Inflammatory macrophage (primary cell): ENCODE data around the gene MRPL52.
A peak's percentile ranks its signal among the peaks of the same experiment; 100 is the strongest.
"Not testable (repeated sequence)": the region's sequence is repeated elsewhere in the genome, so short reads cannot be mapped to it uniquely, and the experiment has no call there.

ENCODE experiments used
- DNase-seq, 2 donors: peaks; one replicate each; pipeline ENCODE4 v3.0.0-alpha.2; 2020 to 2022

MRPL52 gene

GRCh38 chr14:22839159-22839779, 9.6 kb downstream of the MRPL52 start:
- peak in 1 of 2 donors; percentile 21 for DNase-seq

- DNase-seq, result no peak
Observed at GRCh38 chr14:22841311-22841710, 11.6 kb downstream of the MRPL52 start.

DNA sequence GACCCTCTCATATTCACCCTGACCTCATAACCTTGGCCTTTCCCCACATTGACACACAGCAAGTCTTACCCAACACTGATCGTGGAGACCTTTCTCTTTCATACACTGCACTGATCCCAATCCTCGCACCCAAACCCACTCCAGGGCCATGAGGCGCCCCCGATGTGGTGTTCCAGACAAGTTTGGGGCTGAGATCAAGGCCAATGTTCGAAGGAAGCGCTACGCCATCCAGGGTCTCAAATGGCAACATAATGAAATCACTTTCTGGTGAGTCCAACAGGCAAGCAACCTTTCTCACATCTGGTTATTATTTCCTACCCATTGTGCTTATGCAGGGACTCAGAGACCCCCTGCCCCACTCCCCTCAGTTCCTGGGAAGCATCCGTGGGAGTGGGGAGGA, 12.1 kb downstream of the MRPL52 start:
- no peak for DNase-seq

- DNase-seq, result no peak
Observed at GRCh38 chr14:22842211-22843122, 12.8 kb downstream of the MRPL52 start.

DNA sequence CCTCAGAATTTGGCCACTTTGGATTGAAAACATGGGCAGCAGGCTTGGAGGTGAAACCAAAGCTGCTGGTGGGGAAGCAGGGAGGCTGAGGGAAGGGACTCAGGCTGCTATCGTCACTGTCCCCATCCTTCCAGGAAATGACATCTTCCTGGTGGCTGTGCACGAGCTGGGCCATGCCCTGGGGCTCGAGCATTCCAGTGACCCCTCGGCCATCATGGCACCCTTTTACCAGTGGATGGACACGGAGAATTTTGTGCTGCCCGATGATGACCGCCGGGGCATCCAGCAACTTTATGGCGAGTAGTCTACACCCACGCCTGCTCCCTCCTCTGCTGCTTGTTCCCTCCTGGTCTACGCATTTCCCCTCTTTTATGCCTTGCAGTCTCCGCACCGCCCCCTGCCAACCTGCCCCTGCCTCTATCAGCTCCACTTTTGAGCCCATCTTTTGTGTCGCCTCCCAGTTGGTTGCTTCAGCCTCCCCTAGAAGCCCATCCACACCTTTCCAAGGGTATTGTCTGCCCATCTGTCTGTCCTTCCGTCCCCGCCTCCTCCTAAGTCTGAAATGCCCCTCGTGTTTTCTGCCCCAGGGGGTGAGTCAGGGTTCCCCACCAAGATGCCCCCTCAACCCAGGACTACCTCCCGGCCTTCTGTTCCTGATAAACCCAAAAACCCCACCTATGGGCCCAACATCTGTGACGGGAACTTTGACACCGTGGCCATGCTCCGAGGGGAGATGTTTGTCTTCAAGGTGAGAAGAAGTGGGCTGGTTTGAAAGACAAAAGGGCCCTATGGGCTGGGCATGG, 13.6 kb downstream of the MRPL52 start:
- no peak for DNase-seq

DNA sequence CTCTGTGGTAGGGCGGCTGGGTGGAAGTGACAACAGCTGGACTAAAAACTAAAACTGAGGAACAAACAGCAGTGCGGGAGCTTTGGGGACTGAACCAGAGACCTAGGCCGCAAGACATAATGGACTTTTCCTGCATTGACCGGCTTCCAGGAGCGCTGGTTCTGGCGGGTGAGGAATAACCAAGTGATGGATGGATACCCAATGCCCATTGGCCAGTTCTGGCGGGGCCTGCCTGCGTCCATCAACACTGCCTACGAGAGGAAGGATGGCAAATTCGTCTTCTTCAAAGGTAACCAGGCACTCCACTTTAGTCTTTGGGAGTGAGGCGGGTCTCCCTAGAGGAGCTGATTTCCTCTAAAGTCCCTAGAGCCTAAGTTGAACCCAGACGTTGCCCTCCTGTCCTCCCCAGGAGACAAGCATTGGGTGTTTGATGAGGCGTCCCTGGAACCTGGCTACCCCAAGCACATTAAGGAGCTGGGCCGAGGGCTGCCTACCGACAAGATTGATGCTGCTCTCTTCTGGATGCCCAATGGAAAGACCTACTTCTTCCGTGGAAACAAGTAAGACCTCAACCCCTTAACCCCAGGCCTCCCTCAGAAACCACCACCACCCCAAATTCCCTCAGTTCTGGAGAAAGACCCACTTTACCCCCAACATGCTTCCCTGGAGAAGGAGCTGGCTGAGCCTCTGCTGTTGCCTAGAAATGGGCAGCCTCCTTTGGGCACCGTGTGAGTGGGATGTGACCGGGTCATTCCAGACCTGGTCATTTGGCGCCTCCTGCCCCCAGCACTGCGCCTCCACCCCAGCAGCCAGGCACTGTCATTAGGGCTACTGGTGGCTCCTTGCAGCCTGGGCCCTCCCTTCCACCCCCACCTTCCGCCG, 14.8 kb downstream of the MRPL52 start:
- DNase-seq, result peak in 1 of 2 donors; percentile 7

DNA sequence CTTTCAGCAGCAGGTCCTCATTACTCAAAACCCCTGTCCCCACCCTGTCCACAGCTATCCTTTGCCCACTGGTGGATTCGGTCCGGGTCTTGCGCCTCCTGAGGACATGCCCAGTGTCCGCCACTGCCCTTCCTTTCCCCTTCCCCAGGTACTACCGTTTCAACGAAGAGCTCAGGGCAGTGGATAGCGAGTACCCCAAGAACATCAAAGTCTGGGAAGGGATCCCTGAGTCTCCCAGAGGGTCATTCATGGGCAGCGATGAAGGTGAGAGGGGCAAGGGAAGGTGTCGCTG, 15.4 kb downstream of the MRPL52 start:
- no peak for DNase-seq

- no peak for DNase-seq
Observed at GRCh38 chr14:22845821-22846625, 16.3 kb downstream of the MRPL52 start.

GRCh38 chr14:22846811-22847307, 17.2 kb downstream of the MRPL52 start:
- no peak for DNase-seq

- DNase-seq, result peak; percentile 65 to 85
Observed at GRCh38 chr14:22847661-22848341, 18.1 kb downstream of the MRPL52 start.

GRCh38 chr14:22848351-22849164, 18.9 kb downstream of the MRPL52 start:
- DNase-seq, result peak in 1 of 2 donors; percentile 25

DNA sequence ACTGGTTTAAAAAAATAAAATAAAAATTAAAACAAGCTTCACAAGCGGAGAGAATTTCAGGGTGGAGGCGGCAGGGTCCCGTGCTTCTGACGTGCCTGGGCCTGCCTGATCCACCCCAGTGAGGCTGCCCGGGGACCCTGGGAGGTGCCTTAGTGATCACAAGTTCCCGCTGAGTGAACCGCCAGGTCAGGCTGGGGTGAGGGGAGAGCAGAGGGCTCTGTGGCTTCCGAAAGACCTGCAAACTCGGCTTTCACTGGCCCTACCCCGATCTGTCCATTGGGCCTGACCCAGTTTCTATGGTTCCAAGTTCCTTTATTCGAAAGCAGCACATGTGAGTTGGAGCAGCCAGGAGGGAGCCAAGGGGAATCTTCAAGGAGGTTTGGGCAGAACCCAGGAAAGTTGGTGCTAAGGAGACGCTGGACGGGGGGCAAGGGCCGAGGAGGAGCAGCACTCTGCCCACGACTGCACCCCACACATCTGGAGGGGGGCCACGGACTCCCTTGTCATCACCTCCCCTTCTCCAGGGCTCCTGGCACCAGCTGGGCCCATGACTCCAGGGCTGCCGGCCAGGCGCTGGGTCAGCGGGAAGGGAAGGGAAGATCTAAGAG, 19.6 kb downstream of the MRPL52 start:
- DNase-seq, result no peak

DNA sequence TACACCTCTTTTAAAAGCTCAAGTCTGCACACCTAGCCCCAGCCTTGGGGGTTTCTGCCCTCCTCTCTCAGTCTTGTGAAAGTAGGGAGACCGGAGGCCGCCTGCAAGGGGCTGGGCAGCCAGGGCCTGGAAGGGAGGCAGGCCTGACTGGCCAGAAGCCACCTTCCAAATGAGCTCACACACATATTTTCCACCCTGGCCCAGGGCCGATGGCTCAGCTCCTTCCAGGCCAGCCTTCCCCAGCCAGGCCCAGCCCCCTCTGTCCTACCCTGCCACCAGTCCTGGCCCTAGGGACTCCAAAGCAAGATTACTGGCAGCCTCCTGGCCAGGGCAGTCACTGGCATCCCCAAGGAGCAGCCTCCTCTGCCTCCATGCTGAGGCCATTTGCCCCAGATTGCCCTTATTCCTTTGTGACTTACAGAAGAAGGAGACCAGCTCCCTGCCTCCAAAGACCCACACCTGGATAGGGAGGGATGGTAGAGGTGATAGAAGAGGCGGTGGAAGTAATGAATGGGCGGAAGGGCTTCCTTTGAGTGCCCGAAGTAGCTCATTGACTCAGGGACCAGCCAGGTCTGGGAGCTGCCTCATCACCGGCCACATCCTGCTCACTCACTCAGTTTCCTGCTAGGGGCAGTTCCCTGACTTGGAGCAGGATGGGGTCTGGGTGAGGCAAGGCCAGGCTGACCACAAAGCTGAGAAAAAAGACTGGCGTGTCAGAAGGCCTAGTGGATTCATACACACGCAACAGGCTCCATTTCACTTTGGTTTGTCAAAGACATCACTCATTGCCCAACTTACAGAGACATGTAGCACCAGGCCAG, 21.5 kb downstream of the MRPL52 start:
- DNase-seq, result peak; percentile 42 to 72

DNA sequence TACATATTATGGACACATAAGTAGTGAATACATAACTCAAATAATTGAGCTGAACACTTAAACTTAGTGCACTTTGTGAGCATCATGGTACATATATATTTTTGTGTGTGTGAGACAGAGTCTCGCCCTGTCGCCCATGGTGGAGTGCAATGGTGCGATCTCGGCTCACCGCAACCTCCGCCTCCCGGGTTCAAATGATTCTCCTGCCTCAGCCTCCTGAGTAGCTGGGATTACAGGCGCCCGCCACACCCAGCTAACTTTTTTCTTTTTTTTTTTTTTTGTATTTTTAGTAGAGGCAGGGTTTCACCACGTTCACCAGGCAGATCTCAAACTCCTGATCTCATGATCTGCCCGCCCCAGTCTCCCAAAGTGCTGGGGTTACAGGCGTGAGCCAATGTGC, 22.5 kb downstream of the MRPL52 start:
- DNase-seq, result not testable (repeated sequence)

GRCh38 chr14:22852599-22852939, 22.9 kb downstream of the MRPL52 start:
- no peak for DNase-seq

- peak; percentile 87 to 92 for DNase-seq
Observed at GRCh38 chr14:22852940-22853767, 23.5 kb downstream of the MRPL52 start.

DNA sequence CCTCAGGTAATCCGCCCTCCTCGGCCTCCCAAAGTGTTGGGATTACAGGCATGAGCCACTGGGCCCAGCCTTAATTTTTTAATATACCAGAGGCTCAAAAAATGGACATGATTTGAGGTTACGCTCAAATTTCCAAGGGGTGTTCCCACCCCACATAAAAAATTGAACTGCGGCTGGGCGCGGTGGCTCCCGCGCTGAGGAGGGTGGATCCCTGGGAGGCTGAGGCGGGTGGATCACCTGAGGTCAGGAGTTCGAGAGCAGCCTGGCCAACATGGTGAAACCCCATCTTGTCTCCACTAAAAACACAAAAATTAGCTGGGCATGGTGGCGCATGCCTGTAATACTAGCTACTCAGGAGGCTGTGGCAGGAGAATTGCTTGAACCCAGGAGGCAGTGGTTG, 24.6 kb downstream of the MRPL52 start:
- not testable (repeated sequence) for DNase-seq
